ENCODE measurements around the gene WWTR1. TPM values are rescaled to one million over a fixed set of nuclear protein-coding genes. Genes with fewer than 3 reads are reported as not detected.

Gene WWTR1
- total RNA-seq, 1 experiment from 2014 or later = 73.5 TPM

- H3K27ac ChIP-seq = peak overlapping the region; percentile 46
- H4K20me1 ChIP-seq (ENCODE audit: insufficient read depth) = no peaks in the 10 kb centered on the region
- ChIA-PET CTCF (interaction anchor here (0.6 to 0.9 kb wide), 4 partner anchors 31 to 127 kb away, joined by 3 read pairs; no protein-coding TSS in a partner anchor), POLR2A (ENCODE audit: unreplicated experiment) (no interaction called here)
- H3F3A ChIP-seq (ENCODE audit: insufficient read depth, low read depth) = peaks cover 10% of the 10 kb centered on the region; the same call in 1 of the 2 replicates
- intact Hi-C loops (cut with micrococcal nuclease; ENCODE audit: unreplicated experiment) = loop anchor here (1.0 kb wide), 7 partner anchors 86 to 359 kb away; partner anchors contain the start of gene TM4SF1
- TF ChIP-seq EZH2 (IDR thresholded peaks at IDR 0.05; ENCODE audit: low read depth) = no peak
- no peak for TF ChIP-seq CTCF (conservative IDR thresholded peaks at IDR 0.05)
- H3K4me3 ChIP-seq = no peak overlapping the region
- no peak for DNase-seq
- no peaks in the 10 kb centered on the region for H3K9me3 ChIP-seq (ENCODE audit: insufficient read depth, low read depth)
- no TSS peak for BruUV-seq (replicated peaks)
- no peaks in the 10 kb centered on the region for H3K27me3 ChIP-seq (ENCODE audit: insufficient read depth, low read depth)
- peaks cover 22% of the 10 kb centered on the region for H3K4me1 ChIP-seq (replicated peaks; ENCODE audit: insufficient read depth)
- H3K79me2 ChIP-seq (ENCODE audit: low read depth) = no peaks in the 10 kb centered on the region
- H3K4me2 ChIP-seq = 0 out of 2 replicates have a peak overlapping the region, but pooled peaks have one; percentile 10
- no peaks in the 10 kb centered on the region for H3K36me3 ChIP-seq (ENCODE audit: low read depth)
- H3K9me2 ChIP-seq (ENCODE audit: insufficient read depth) = no peaks in the 10 kb centered on the region
- peak overlapping the region; percentile 55; the same call in 1 of the 2 replicates for H2AFZ ChIP-seq
Measured at GRCh38 chr3:149479621-149480325, 178.1 kb downstream of the WWTR1 start.

- H3K27me3 ChIP-seq (ENCODE audit: insufficient read depth, low read depth) = no peaks in the 10 kb centered on the region
- no peaks in the 10 kb centered on the region for H3K9me3 ChIP-seq (ENCODE audit: insufficient read depth, low read depth)
- POLR2A ChIA-PET (ENCODE audit: unreplicated experiment) = no interaction called here
- H3K36me3 ChIP-seq (ENCODE audit: low read depth) = no peaks in the 10 kb centered on the region
- H3F3A ChIP-seq (ENCODE audit: insufficient read depth, low read depth) = peaks cover 31% of the 10 kb centered on the region; the same call in 1 of the 2 replicates
- H3K9me2 ChIP-seq (ENCODE audit: insufficient read depth) = no peaks in the 10 kb centered on the region; the same call in 1 of the 2 replicates
- H2AFZ ChIP-seq = no peak overlapping the region
- no peak overlapping the region for H3K4me2 ChIP-seq
- CTCF ChIA-PET = no interaction called here
- no peak for TF ChIP-seq EZH2 (IDR thresholded peaks at IDR 0.05; ENCODE audit: low read depth)
- TF ChIP-seq CTCF (conservative IDR thresholded peaks at IDR 0.05) = no peak
- no peaks in the 10 kb centered on the region for H3K79me2 ChIP-seq (ENCODE audit: low read depth)
- peaks cover 54% of the 10 kb centered on the region for H3K4me1 ChIP-seq (replicated peaks; ENCODE audit: insufficient read depth)
- no peak overlapping the region for H3K27ac ChIP-seq
- no TSS peak for BruUV-seq (replicated peaks)
- intact Hi-C loops (cut with micrococcal nuclease; ENCODE audit: unreplicated experiment) = no loop called here
- DNase-seq = no peak
- no peaks in the 10 kb centered on the region for H4K20me1 ChIP-seq (ENCODE audit: insufficient read depth)
- no peak overlapping the region for H3K4me3 ChIP-seq
Measured at GRCh38 chr3:149476225-149476624, 181.6 kb downstream of the WWTR1 start.

GRCh38 chr3:149475451-149476060 is 182.3 kb downstream of the WWTR1 start:
- Histone ChIP-seq H3K9me3 (ENCODE audit: insufficient read depth, low read depth) (no peaks in the 10 kb centered on the region), H3K4me1 (replicated peaks; ENCODE audit: insufficient read depth) (peaks cover 54% of the 10 kb centered on the region), H2AFZ (no peak overlapping the region), H3K4me3 (no peak overlapping the region), H3F3A (ENCODE audit: insufficient read depth, low read depth) (peaks cover 31% of the 10 kb centered on the region; the same call in 1 of the 2 replicates), H3K27me3 (ENCODE audit: insufficient read depth, low read depth) (no peaks in the 10 kb centered on the region), H3K36me3 (ENCODE audit: low read depth) (no peaks in the 10 kb centered on the region), H3K27ac (no peak overlapping the region), H4K20me1 (ENCODE audit: insufficient read depth) (no peaks in the 10 kb centered on the region), H3K4me2 (no peak overlapping the region), H3K9me2 (ENCODE audit: insufficient read depth) (no peaks in the 10 kb centered on the region; the same call in 1 of the 2 replicates), H3K79me2 (ENCODE audit: low read depth) (no peaks in the 10 kb centered on the region)
- TF ChIP-seq CTCF (conservative IDR thresholded peaks at IDR 0.05) = no peak
- TF ChIP-seq EZH2 (IDR thresholded peaks at IDR 0.05; ENCODE audit: low read depth) = no peak
- POLR2A ChIA-PET (ENCODE audit: unreplicated experiment) = interaction anchor here (0.6 kb wide), 1 partner anchor 191 kb away, joined by 4 read pairs; no protein-coding TSS in a partner anchor
- CTCF ChIA-PET = interaction anchor here (0.8 to 1.0 kb wide), 2 partner anchors 26 to 109 kb away, joined by 3 read pairs; no protein-coding TSS in a partner anchor
- no TSS peak for BruUV-seq (replicated peaks)
- intact Hi-C loops (cut with micrococcal nuclease; ENCODE audit: unreplicated experiment) = no loop called here
- no peak for DNase-seq
